GM21786 (cell line): ENCODE data around the gene TENM4.

Source experiments
- ATAC-seq: cut with Tn5 transposase; IDR thresholded peaks from one replicate; pipeline ENCODE4 v1.9.1; 2021; ENCODE audit not compliant: unreplicated experiment

The TENM4 gene

GRCh38 chr11:79189601-79190000 is 251.2 kb downstream of the TENM4 start:
- no peak for ATAC-seq

- ATAC-seq = no peak
Measured at GRCh38 chr11:79189055-79189454, 251.8 kb downstream of the TENM4 start.

GRCh38 chr11:79186669-79187068 is 254.2 kb downstream of the TENM4 start:
- ATAC-seq = no peak

GRCh38 chr11:79185351-79185750 is 255.5 kb downstream of the TENM4 start:
- ATAC-seq = no peak

GRCh38 chr11:79184285-79184684 is 256.5 kb downstream of the TENM4 start:
- ATAC-seq = no peak

- ATAC-seq = no peak
Measured at GRCh38 chr11:79182794-79183193, 258.0 kb downstream of the TENM4 start.

GRCh38 chr11:79179087-79179486 is 261.7 kb downstream of the TENM4 start:
- ATAC-seq = no peak

- no peak for ATAC-seq
Measured at GRCh38 chr11:79174045-79175008, 266.5 kb downstream of the TENM4 start.

- no peak for ATAC-seq
Measured at GRCh38 chr11:79173615-79174014, 267.2 kb downstream of the TENM4 start.

GRCh38 chr11:79170321-79170720 is 270.5 kb downstream of the TENM4 start:
- ATAC-seq = no peak

- no peak for ATAC-seq
Measured at GRCh38 chr11:79168530-79169110, 272.2 kb downstream of the TENM4 start.

- no peak for ATAC-seq
Measured at GRCh38 chr11:79167510-79168188, 273.2 kb downstream of the TENM4 start.

GRCh38 chr11:79165908-79166307 is 274.9 kb downstream of the TENM4 start:
- ATAC-seq = no peak

- no peak for ATAC-seq
Measured at GRCh38 chr11:79160791-79161403, 279.9 kb downstream of the TENM4 start.

GRCh38 chr11:79159657-79160450 is 281.0 kb downstream of the TENM4 start:
- no peak for ATAC-seq

- no peak for ATAC-seq
Measured at GRCh38 chr11:79157738-79158137, 283.1 kb downstream of the TENM4 start.

- ATAC-seq = no peak
Measured at GRCh38 chr11:79156031-79156430, 284.8 kb downstream of the TENM4 start.

GRCh38 chr11:79155237-79155636 is 285.6 kb downstream of the TENM4 start:
- ATAC-seq = no peak

GRCh38 chr11:79152511-79152910 is 288.3 kb downstream of the TENM4 start:
- ATAC-seq = no peak

- ATAC-seq = no peak
Measured at GRCh38 chr11:79151396-79151795, 289.4 kb downstream of the TENM4 start.

- no peak for ATAC-seq
Measured at GRCh38 chr11:79150966-79151365, 289.9 kb downstream of the TENM4 start.
